Myocyte (in vitro differentiated cells): ENCODE results near the gene DPY30. TPM values are rescaled to one million over a fixed set of nuclear protein-coding genes. Genes with fewer than 3 reads are reported as not detected.
"Not testable (repeated sequence)": the region's sequence is repeated elsewhere in the genome, so short reads cannot be mapped to it uniquely, and the experiment has no call there.

Experiments
- DNase-seq: peaks from one replicate; pipeline ENCODE4 v3.0.0-alpha.2; 2012; ENCODE audit warnings: low read depth
- total RNA-seq: library from RNA; depleted of rRNA; stranded (reverse); fragments of >200 nt; gene quantifications from 2 replicates; pipeline ENCODE4 v1.2.3, GENCODE V29; 2014

The DPY30 gene
- total RNA-seq, 1 donor from 2014 or later = 46.4 TPM

DNA sequence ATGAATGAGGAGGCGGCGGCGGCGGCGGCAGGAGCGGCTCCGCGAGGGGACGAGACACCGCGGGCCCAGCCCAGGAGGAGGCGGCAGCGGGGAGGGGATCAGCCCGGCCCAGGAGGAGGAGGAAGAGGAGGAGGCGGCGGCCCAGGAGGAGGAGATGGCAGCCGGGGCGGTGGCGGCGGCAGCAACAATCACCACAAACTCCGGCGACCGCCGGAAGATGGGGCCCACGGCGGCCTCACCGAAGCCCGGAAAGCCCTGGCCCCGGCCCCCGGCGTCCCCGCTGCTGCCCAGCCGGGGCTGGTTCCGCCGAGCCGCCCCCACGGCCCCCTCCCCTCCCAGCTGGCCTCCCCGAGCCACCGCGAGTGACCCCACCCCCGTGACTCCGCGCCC lies 29.3 kb downstream of the DPY30 start:
- not testable (repeated sequence) for DNase-seq

- peak; percentile 27 for DNase-seq
Measured at GRCh38 chr2:32009516-32010256, 29.9 kb downstream of the DPY30 start.

- peak; percentile 26 for DNase-seq
Measured at GRCh38 chr2:32008805-32009515, 30.6 kb downstream of the DPY30 start.

DNA sequence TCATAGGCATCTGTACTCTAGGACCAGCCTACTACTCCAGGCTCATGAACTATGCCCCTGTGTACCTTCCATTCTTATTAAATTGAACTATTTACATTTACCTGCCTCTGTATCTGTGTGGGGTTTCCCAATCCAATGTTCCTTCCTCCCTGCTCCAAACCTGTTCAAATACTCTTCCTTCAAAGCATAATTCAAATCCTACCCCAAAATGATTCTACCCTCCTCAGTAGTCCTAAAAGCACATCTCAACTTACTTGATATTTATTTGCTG lies 32.5 kb downstream of the DPY30 start:
- DNase-seq = no peak

DNA sequence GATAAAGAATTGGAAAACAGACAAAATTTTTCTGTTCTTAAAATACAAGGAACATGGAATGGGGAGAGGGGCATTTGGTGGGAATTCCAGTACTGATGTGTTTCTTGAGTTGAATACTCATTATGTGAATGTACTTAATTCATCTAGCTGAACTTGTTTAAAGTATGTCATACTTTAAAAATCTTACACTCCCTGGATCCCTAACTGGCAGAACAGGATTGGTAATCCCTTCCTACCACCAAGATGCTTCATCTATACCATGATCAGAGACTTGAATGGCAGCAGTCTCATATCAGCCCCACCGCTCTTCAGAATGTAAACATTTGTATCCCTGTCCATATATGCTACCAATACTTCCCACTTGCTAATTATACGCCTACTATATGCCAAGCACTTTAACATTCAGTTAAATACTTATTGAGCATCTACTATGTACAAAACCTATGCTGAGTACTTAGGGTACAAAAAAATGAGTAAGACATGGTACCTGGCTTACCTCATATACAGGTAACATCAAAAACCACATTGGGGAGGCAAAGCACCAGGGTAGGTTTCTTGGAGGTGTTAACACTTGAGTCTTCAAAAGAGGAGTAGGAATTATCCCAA lies 34.1 kb downstream of the DPY30 start:
- no peak for DNase-seq

GRCh38 chr2:32003791-32004190 lies 35.8 kb downstream of the DPY30 start:
- DNase-seq = no peak

DNA sequence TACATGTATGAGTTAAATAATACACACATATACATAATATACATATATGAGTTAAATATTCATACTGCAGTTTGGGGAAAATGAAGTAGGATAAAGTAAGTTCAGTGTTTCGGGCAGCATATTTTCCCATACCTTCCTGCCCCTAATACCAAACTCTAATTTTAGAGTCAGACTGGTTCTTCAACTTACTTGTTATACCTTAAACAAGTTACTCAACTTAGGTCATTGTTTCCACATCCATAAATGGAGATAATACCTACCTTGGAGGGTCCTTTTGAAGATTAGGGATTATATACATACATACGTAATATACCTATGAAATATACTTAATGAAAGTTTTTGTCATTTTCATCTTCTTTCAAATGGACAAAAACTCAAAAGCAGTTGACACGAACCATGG lies 37.2 kb downstream of the DPY30 start:
- DNase-seq = no peak

DNA sequence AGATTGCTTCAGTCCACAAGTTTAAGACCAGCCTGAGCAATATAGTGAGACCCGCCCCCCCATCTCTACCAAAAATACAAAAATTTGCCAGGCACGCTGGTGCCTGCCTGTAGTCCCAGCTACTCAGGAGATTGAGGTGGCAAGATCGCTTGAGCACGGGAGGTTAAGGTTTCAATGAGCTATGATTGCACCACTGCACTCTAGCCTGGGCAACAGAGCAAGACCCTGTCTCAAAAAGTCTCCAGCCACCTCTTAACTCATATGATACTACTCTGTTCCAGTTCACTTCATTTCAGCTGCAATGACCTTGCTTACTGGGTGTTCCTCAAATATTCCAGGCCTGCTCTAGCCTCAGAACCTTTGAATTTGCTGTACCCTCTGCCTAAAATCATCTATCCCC lies 40.2 kb downstream of the DPY30 start:
- no peak for DNase-seq

- no peak for DNase-seq
Measured at GRCh38 chr2:31998731-31999383, 40.7 kb downstream of the DPY30 start.

GRCh38 chr2:31997653-31998052 lies 42.0 kb downstream of the DPY30 start:
- no peak for DNase-seq

- DNase-seq = peak; percentile 7
Measured at GRCh38 chr2:31996571-31997150, 42.9 kb downstream of the DPY30 start.

- no peak for DNase-seq
Measured at GRCh38 chr2:31992934-31993333, 46.7 kb downstream of the DPY30 start.

GRCh38 chr2:31992025-31992579 lies 47.5 kb downstream of the DPY30 start:
- DNase-seq = no peak

- no peak for DNase-seq
Measured at GRCh38 chr2:31989946-31990345, 49.7 kb downstream of the DPY30 start.

DNA sequence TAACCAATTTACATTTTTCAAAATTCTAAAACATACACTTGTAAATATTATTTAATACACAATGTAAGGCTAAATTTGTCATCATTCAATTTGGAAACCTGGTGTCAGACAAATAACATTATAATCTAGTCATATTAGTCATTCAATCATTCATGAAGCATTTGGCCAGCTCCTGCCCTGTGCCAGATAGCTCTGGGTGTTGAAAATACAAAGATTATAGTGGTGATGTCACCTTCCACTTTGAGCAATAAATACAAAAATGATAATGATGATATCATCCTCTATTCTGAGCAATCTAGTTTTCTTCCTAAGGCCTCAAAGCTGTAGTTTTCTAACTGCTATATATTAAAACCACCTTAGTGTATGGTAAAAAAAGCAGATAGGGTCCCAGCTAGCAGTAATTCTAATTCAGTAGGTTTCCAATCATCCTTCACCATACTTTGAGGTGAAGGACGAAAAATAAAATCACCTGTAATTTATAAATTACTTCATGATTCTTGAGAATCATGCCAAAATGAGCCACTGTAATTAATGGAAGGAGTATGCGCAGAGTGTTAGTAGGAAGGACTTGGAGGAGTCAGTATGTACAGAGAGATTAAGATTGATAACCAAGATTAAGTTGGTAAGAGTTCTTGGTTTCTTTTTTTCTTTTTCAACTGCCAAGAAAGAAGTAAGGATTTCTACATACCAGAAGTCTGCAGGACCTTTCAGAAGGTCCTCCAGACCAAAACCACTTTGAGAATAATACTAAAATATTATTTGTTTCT lies 52.0 kb downstream of the DPY30 start:
- peak; percentile 72 for DNase-seq

GRCh38 chr2:31986906-31987305 lies 52.7 kb downstream of the DPY30 start:
- no peak for DNase-seq

- DNase-seq = no peak
Measured at GRCh38 chr2:31983762-31984467, 55.7 kb downstream of the DPY30 start.

DNA sequence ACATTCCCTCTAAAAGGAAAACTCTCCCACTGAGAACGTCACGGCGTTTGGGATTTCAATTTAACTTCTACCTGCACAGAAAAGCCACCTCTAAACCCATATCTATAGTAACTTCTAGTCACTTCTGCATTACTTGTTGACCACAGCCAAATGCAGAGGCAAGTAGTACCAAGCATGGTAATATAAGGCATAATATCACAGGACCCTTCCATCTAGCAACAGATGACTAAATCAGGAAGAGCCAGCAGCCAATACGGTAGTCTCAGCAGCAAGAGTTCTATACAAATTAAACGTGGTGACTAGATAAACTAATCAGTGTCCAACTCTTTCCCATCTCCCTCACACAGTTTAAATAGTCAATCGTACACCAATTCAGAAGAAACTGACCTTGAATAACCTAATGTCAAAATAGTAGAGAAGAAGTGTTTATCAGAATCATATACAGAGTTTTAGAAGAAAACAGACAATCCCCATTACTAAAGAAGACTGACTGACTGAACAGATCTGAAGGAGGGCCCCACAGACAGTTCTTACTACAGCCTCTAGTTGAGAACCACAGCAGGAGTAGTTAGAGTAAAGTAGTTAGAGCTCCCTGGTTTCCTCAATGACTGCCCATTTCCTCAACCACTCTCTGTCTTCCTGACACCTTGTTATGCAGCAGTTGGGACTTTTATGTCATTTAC lies 58.8 kb downstream of the DPY30 start:
- DNase-seq = no peak

- no peak for DNase-seq
Measured at GRCh38 chr2:31979956-31980355, 59.6 kb downstream of the DPY30 start.

DNA sequence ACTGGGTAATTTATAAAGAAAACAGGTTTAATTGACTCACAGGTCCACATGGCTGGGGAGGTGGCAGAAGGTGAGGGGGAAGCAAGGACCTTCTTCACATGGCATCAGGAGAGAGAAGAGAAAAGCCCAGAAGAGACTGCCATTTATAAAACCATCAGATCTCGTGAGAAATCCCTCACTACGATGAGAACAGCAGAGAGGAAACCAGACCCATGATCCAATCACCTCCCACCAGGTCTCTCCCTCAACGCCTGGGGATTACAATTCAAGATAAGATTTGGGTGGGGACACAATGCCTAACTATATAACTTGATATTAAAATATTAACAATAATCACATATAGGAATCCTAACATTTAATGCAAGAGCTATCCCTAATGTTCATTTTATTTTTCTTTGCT lies 60.6 kb downstream of the DPY30 start:
- DNase-seq = no peak
